GM23338 (cell line): ENCODE measurements around the gene ASRGL1. TPM values are rescaled to one million over a fixed set of nuclear protein-coding genes. Genes with fewer than 3 reads are reported as not detected.

Experiments used
- ATAC-seq: fragments of 200-7000 bp; cut with Tn5 transposase; 3 replicates; pipeline ENCODE4 v1.9.1; 2020
- DNase-seq: peaks from one replicate; pipeline ENCODE4 v3.0.0-alpha.2; 2015; ENCODE audit warnings: low spot score
- H2AFZ ChIP-seq: fragments of 200-600 bp; sonication (generic); 2 replicates; pipeline ENCODE4 v1.8.0; 2016; ENCODE audit warnings: antibody characterized with exemption, mild to moderate bottlenecking, moderate library complexity
- H3F3A ChIP-seq: fragments of 200-600 bp; sonication (generic); replicated peaks from 2 replicates; pipeline ENCODE4 v1.8.0; 2017; ENCODE audit warnings: antibody characterized with exemption, mixed run types, low read depth
- H3K27ac ChIP-seq: fragments of 200-600 bp; sonication (generic); 2 replicates; pipeline ENCODE4 v1.6.1; 2016; ENCODE audit warnings: low read depth
- H3K27me3 ChIP-seq: fragments of 200-600 bp; sonication (generic); 2 replicates; pipeline ENCODE4 v1.8.0; 2016; ENCODE audit warnings: mild to moderate bottlenecking, mixed run types, moderate library complexity; ENCODE audit not compliant: insufficient read depth
- H3K36me3 ChIP-seq: fragments of 200-600 bp; sonication (generic); 2 replicates; pipeline ENCODE4 v1.8.0; 2016; ENCODE audit warnings: mild to moderate bottlenecking; ENCODE audit not compliant: insufficient read depth
- H3K4me1 ChIP-seq: fragments of 200-600 bp; sonication (generic); 2 replicates; pipeline ENCODE4 v1.8.0; 2016; ENCODE audit warnings: mild to moderate bottlenecking, moderate library complexity; ENCODE audit not compliant: insufficient read depth
- H3K4me2 ChIP-seq: fragments of 200-600 bp; sonication (generic); 2 replicates; pipeline ENCODE4 v1.7.1; 2017; ENCODE audit warnings: mixed run types
- H3K4me3 ChIP-seq: fragments of 200-600 bp; sonication (generic); 2 replicates; pipeline ENCODE4 v1.6.1; 2016; ENCODE audit warnings: mixed run types
- H3K79me2 ChIP-seq: fragments of 200-600 bp; sonication (generic); replicated peaks from 2 replicates; pipeline ENCODE4 v1.8.0; 2017; ENCODE audit warnings: mild to moderate bottlenecking; ENCODE audit not compliant: insufficient read depth
- H3K9me2 ChIP-seq: fragments of 200-600 bp; sonication (generic); 2 replicates; pipeline ENCODE4 v1.8.0; 2017; ENCODE audit not compliant: insufficient read depth
- H4K20me1 ChIP-seq: fragments of 200-600 bp; sonication (generic); replicated peaks from 2 replicates; pipeline ENCODE4 v1.8.0; 2017; ENCODE audit warnings: mild to moderate bottlenecking; ENCODE audit not compliant: insufficient read depth
- H3K27ac Mint-ChIP-seq: 2 replicates; pipeline ENCODE4 v1.8.0; 2020; ENCODE audit warnings: inconsistent platforms, mild to moderate bottlenecking, moderate library complexity, mixed read lengths
- H3K27me3 Mint-ChIP-seq: 3 replicates; pipeline ENCODE4 v1.8.0; 2022; ENCODE audit warnings: low read depth, mild to moderate bottlenecking, moderate library complexity, mixed read lengths, inconsistent platforms; ENCODE audit not compliant: insufficient read depth, poor library complexity
- H3K36me3 Mint-ChIP-seq: 3 replicates; pipeline ENCODE4 v1.8.0; 2021; ENCODE audit warnings: low read depth, mild to moderate bottlenecking, inconsistent platforms, moderate library complexity, mixed read lengths
- H3K4me1 Mint-ChIP-seq: 3 replicates; pipeline ENCODE4 v1.8.0; 2020; ENCODE audit warnings: mild to moderate bottlenecking, inconsistent platforms, mixed read lengths
- H3K4me3 Mint-ChIP-seq: 3 replicates; pipeline ENCODE4 v1.8.0; 2021; ENCODE audit warnings: moderate library complexity, mild to moderate bottlenecking, inconsistent platforms, mixed read lengths
- H3K9me3 Mint-ChIP-seq: 3 replicates; pipeline ENCODE4 v1.8.0; 2020; ENCODE audit warnings: moderate library complexity, mild to moderate bottlenecking, inconsistent platforms, mixed read lengths
- CREB1 ChIP-seq: fragments of 250-450 bp; sonication (Bioruptor Pico); IDR thresholded peaks from 2 replicates; pipeline ENCODE4 v1.5.0; 2020; ENCODE audit warnings: low read depth, mild to moderate bottlenecking, moderate library complexity
- CTCF ChIP-seq, 2 experiments: fragments of 200-600 bp in 1 of 2; sonication (generic) in 1 of 2; conservative IDR thresholded peaks; 2 replicates each; pipeline versions ENCODE4 v1.5.1 to v1.6.1; 2016 to 2017; ENCODE audit warnings: antibody characterized with exemption in 2 of 2, low read depth in 2 of 2, mild to moderate bottlenecking in 2 of 2, moderate library complexity in 1 of 2
- ETS1 ChIP-seq: IDR thresholded peaks from 2 replicates; pipeline ENCODE4 v1.6.1; 2016; ENCODE audit warnings: antibody characterized with exemption
- JUNB ChIP-seq: IDR thresholded peaks from one replicate; pipeline ENCODE4 v1.6.1; 2016; ENCODE audit warnings: antibody characterized with exemption; ENCODE audit not compliant: unreplicated experiment
- NANOG ChIP-seq: IDR thresholded peaks from 2 replicates; pipeline ENCODE4 v1.6.1; 2016; ENCODE audit warnings: antibody characterized with exemption, borderline replicate concordance
- REST ChIP-seq: IDR thresholded peaks from one replicate; pipeline ENCODE4 v1.6.1; 2018; ENCODE audit warnings: antibody characterized with exemption; ENCODE audit not compliant: unreplicated experiment
- STAT1 ChIP-seq: IDR thresholded peaks from one replicate; pipeline ENCODE4 v1.6.1; 2016; ENCODE audit warnings: antibody characterized with exemption; ENCODE audit not compliant: unreplicated experiment
- ZNF114 ChIP-seq: fragments of 250-450 bp; sonication (Bioruptor Pico); IDR thresholded peaks from 2 replicates; pipeline ENCODE4 v1.5.0; 2020; ENCODE audit warnings: mild to moderate bottlenecking, moderate library complexity
- ZNF331 ChIP-seq: fragments of 250-450 bp; sonication (Bioruptor Pico); IDR thresholded peaks from 2 replicates; pipeline ENCODE4 v1.5.0; 2020; ENCODE audit warnings: low read depth, mild to moderate bottlenecking, moderate library complexity
- polyA plus RNA-seq: library from polyadenylated mRNA; unstranded; fragments of >200 nt; fragmentation: Nextera tagmentation; extraction: Ambion mirVana; gene quantifications from 2 replicates; pipeline ENCODE4 v1.2.1, GENCODE V29; 2016
- total RNA-seq: library from RNA; depleted of rRNA; stranded (reverse); fragments of >200 nt; shearing (Covaris generic); gene quantifications from 2 replicates; pipeline ENCODE4 v1.2.3, GENCODE V29; 2014

Gene ASRGL1
- total and polyA plus RNA-seq, 2 experiments from 2014 or later = 32.9 to 50.3 TPM

GRCh38 chr11:62370743-62371440 is 33.6 kb downstream of the ASRGL1 start:
- ATAC-seq (peak; percentile 91), DNase-seq (peak; percentile 38)
- Histone ChIP-seq H3K4me1 (no peaks in the 10 kb centered on the region), H2AFZ (no peak overlapping the region), H3K79me2 (no peaks in the 10 kb centered on the region), H3K27me3 (no peaks in the 10 kb centered on the region), H3K27ac (no peak overlapping the region), H3K36me3 (0 out of 2 replicates have a peak, but pooled peaks cover 4% of the 10 kb centered on the region), H3K4me2 (no peak overlapping the region), H4K20me1 (no peaks in the 10 kb centered on the region), H3F3A (no peaks in the 10 kb centered on the region), H3K9me2 (no peaks in the 10 kb centered on the region), H3K4me3 (no peak overlapping the region)
- Mint-ChIP-seq H3K9me3 (no peaks in the 10 kb centered on the region), H3K4me1 (peaks cover 9% of the 10 kb centered on the region; the same call in 2 of the 3 replicates), H3K27ac (peak overlapping the region; percentile 69; the same call in 1 of the 2 replicates), H3K27me3 (peaks cover 4% of the 10 kb centered on the region), H3K36me3 (no peaks in the 10 kb centered on the region), H3K4me3 (no peak overlapping the region)
- TF ChIP-seq NANOG (no peak), CTCF (conservative IDR thresholded peaks at IDR 0.05; ENCODE audit: low read depth in 2 of 2) (peak in 1 of 2 experiments; percentile 35; a peak in 2 of 4 replicates), ZNF331 (CRISPR knock-in tag) (no peak), REST (no peak), ETS1 (no peak)

- Mint-ChIP-seq H3K9me3 (no peaks in the 10 kb centered on the region), H3K27me3 (peaks cover 2% of the 10 kb centered on the region), H3K4me1 (peaks cover 9% of the 10 kb centered on the region; the same call in 2 of the 3 replicates), H3K4me3 (no peak overlapping the region), H3K36me3 (no peaks in the 10 kb centered on the region), H3K27ac (no peak overlapping the region)
- H2AFZ ChIP-seq = no peak overlapping the region
- H3K4me1 ChIP-seq = no peaks in the 10 kb centered on the region
- no peaks in the 10 kb centered on the region for H3K27me3 ChIP-seq
- H3K4me3 ChIP-seq = no peak overlapping the region
- DNase-seq (no peak), ATAC-seq (no peak)
- no peaks in the 10 kb centered on the region for H3K79me2 ChIP-seq
- H3K4me2 ChIP-seq = no peak overlapping the region
- H3K27ac ChIP-seq = no peak overlapping the region
- no peaks in the 10 kb centered on the region for H4K20me1 ChIP-seq
- no peaks in the 10 kb centered on the region for H3F3A ChIP-seq
- 0 out of 2 replicates have a peak, but pooled peaks cover 4% of the 10 kb centered on the region for H3K36me3 ChIP-seq
- no peaks in the 10 kb centered on the region for H3K9me2 ChIP-seq
- TF ChIP-seq CREB1 (CRISPR knock-in tag) (no peak), JUNB (no peak), NANOG (no peak), STAT1 (no peak), ZNF114 (CRISPR knock-in tag) (no peak), ETS1 (no peak), REST (no peak), ZNF331 (CRISPR knock-in tag) (no peak)
Observed at GRCh38 chr11:62372871-62373270, 35.6 kb downstream of the ASRGL1 start.
